K562 (cell line): Measurements from ENCODE around the gene CIAPIN1. TPM values are rescaled to one million over a fixed set of nuclear protein-coding genes. Genes with fewer than 3 reads are reported as not detected.

Experiments used
- CTCFL ChIP-seq: IDR thresholded peaks from 2 replicates; pipeline ENCODE4 v1.6.1; 2011; ENCODE audit warnings: borderline replicate concordance, low read depth, mild to moderate bottlenecking, moderate library complexity, low read length; ENCODE audit not compliant: insufficient read depth, poor library complexity, severe bottlenecking
- FOXK2 ChIP-seq, 2 experiments: fragments of 450-650 bp; IDR thresholded peaks in 1 of 2; conservative IDR thresholded peaks in 1 of 2; 2 replicates each; pipeline ENCODE4 v1.6.1; 2016; ENCODE audit warnings: low read depth in 2 of 2, mild to moderate bottlenecking in 1 of 2
- HINFP ChIP-seq: fragments of 450-650 bp; conservative IDR thresholded peaks from 2 replicates; pipeline ENCODE4 v1.6.1; 2016; ENCODE audit warnings: missing genetic modification characterization, low read depth, mild to moderate bottlenecking, control low read depth, missing compliant biosample characterization
- HNRNPH1 ChIP-seq: fragments of 200-400 bp; formaldehyde crosslinking; optimal IDR thresholded peaks from 2 replicates; pipeline ENCODE3; 2017; ENCODE audit warnings: low read depth, mild to moderate bottlenecking, low read length, moderate library complexity
- MAZ ChIP-seq, 2 experiments: fragments of 450-650 bp in 1 of 2; sonication (generic) in 1 of 2; formaldehyde crosslinking; IDR thresholded peaks in 1 of 2; conservative IDR thresholded peaks in 1 of 2; 2 replicates each; pipeline versions ENCODE4 v1.4.0 to v1.5.0; 2020; ENCODE audit warnings: mild to moderate bottlenecking in 1 of 2, missing genetic modification reagents in 1 of 2
- POLR2AphosphoS2 ChIP-seq: IDR thresholded peaks from 2 replicates; pipeline ENCODE4 v1.6.1; 2012; ENCODE audit warnings: low read length, improper control_type of control experiment
- SUPT5H ChIP-seq: fragments of 450-650 bp; IDR thresholded peaks from 2 replicates; pipeline ENCODE4 v1.6.1; 2016
- TAL1 ChIP-seq: fragments of 450-650 bp; IDR thresholded peaks from 2 replicates; pipeline ENCODE4 v1.6.1; 2016; ENCODE audit warnings: mild to moderate bottlenecking
- ZNF41 ChIP-seq: fragments of 250-450 bp; sonication (Bioruptor Pico); conservative IDR thresholded peaks from 2 replicates; pipeline ENCODE4 v1.4.0; 2020; ENCODE audit warnings: mild to moderate bottlenecking
- polyA plus RNA-seq, 8 experiments: library from polyadenylated mRNA; depleted of rRNA in 4 of 8; stranded (reverse) in 5 of 8; unstranded in 3 of 8; fragments of >200 nt; fragmentation: Nextera tagmentation in 2 of 8; fragmentation: Illumina TruSeq in 1 of 8; extraction: Ambion mirVana in 2 of 8; extraction: Trizol in 1 of 8; gene quantifications; 2 replicates each; pipeline versions ENCODE4 v1.2.1 to v1.2.3, GENCODE V29; 2011 to 2014; ENCODE audit warnings: inconsistent platforms in 1 of 8, missing spikeins in 1 of 8
- total RNA-seq, 7 experiments: library from RNA; depleted of rRNA in 6 of 7; stranded (reverse); fragments of >200 nt in 6 of 7; fragmentation: Illumina TruSeq in 2 of 7; extraction: Trizol in 2 of 7; gene quantifications; 2 replicates each; pipeline versions ENCODE4 v1.2.1 to v1.2.3, GENCODE V29; 2011 to 2021; ENCODE audit warnings: low replicate concordance in 1 of 7
- TF ChIP-seq, protein P1 (sequence below): fragments of 200-600 bp; sonication (generic); IDR thresholded peaks from one replicate; pipeline ENCODE4 v1.6.1; 2012; ENCODE audit warnings: mild to moderate bottlenecking, low read depth, low read length, inconsistent platforms

Gene CIAPIN1
- total and polyA plus RNA-seq, 9 of the 15 experiments (the other 6 are each of a cell fraction or from before 2014, with no cell fraction given), result 71.8 to 263 (median 95.7) TPM

DNA sequence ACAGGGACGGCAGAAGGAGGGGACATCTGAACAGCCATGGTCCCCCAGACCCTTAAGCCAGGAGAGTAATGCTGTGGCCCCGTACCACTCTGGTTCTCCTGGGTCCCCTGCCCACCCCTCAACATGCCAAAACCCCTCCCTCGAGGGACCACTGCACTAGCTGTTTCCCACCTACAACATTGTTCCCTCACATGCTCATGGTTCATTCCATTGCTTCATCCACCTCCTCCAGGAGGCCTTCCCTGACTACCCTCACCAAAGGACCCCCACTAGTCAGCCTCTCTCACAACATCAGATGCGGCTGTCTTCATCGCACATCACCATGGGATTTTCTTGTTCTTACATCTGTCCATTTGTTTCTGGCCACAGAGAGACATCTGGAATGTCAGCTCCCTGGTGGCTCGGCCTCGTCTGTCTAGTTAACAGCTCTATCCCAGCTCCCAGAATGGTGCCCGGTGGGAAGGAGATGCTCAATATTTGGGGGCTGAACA, 37.4 kb upstream of the CIAPIN1 start (continued):
- TF ChIP-seq, protein P1, sequence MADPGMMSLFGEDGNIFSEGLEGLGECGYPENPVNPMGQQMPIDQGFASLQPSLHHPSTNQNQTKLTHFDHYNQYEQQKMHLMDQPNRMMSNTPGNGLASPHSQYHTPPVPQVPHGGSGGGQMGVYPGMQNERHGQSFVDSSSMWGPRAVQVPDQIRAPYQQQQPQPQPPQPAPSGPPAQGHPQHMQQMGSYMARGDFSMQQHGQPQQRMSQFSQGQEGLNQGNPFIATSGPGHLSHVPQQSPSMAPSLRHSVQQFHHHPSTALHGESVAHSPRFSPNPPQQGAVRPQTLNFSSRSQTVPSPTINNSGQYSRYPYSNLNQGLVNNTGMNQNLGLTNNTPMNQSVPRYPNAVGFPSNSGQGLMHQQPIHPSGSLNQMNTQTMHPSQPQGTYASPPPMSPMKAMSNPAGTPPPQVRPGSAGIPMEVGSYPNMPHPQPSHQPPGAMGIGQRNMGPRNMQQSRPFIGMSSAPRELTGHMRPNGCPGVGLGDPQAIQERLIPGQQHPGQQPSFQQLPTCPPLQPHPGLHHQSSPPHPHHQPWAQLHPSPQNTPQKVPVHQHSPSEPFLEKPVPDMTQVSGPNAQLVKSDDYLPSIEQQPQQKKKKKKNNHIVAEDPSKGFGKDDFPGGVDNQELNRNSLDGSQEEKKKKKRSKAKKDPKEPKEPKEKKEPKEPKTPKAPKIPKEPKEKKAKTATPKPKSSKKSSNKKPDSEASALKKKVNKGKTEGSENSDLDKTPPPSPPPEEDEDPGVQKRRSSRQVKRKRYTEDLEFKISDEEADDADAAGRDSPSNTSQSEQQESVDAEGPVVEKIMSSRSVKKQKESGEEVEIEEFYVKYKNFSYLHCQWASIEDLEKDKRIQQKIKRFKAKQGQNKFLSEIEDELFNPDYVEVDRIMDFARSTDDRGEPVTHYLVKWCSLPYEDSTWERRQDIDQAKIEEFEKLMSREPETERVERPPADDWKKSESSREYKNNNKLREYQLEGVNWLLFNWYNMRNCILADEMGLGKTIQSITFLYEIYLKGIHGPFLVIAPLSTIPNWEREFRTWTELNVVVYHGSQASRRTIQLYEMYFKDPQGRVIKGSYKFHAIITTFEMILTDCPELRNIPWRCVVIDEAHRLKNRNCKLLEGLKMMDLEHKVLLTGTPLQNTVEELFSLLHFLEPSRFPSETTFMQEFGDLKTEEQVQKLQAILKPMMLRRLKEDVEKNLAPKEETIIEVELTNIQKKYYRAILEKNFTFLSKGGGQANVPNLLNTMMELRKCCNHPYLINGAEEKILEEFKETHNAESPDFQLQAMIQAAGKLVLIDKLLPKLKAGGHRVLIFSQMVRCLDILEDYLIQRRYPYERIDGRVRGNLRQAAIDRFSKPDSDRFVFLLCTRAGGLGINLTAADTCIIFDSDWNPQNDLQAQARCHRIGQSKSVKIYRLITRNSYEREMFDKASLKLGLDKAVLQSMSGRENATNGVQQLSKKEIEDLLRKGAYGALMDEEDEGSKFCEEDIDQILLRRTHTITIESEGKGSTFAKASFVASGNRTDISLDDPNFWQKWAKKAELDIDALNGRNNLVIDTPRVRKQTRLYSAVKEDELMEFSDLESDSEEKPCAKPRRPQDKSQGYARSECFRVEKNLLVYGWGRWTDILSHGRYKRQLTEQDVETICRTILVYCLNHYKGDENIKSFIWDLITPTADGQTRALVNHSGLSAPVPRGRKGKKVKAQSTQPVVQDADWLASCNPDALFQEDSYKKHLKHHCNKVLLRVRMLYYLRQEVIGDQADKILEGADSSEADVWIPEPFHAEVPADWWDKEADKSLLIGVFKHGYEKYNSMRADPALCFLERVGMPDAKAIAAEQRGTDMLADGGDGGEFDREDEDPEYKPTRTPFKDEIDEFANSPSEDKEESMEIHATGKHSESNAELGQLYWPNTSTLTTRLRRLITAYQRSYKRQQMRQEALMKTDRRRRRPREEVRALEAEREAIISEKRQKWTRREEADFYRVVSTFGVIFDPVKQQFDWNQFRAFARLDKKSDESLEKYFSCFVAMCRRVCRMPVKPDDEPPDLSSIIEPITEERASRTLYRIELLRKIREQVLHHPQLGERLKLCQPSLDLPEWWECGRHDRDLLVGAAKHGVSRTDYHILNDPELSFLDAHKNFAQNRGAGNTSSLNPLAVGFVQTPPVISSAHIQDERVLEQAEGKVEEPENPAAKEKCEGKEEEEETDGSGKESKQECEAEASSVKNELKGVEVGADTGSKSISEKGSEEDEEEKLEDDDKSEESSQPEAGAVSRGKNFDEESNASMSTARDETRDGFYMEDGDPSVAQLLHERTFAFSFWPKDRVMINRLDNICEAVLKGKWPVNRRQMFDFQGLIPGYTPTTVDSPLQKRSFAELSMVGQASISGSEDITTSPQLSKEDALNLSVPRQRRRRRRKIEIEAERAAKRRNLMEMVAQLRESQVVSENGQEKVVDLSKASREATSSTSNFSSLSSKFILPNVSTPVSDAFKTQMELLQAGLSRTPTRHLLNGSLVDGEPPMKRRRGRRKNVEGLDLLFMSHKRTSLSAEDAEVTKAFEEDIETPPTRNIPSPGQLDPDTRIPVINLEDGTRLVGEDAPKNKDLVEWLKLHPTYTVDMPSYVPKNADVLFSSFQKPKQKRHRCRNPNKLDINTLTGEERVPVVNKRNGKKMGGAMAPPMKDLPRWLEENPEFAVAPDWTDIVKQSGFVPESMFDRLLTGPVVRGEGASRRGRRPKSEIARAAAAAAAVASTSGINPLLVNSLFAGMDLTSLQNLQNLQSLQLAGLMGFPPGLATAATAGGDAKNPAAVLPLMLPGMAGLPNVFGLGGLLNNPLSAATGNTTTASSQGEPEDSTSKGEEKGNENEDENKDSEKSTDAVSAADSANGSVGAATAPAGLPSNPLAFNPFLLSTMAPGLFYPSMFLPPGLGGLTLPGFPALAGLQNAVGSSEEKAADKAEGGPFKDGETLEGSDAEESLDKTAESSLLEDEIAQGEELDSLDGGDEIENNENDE, result no peak
- TF ChIP-seq HINFP (tag) (no peak), MAZ (CRISPR knock-in tag; conservative IDR thresholded peaks at IDR 0.05 in 1 of 2, IDR thresholded peaks at IDR 0.05 in 1 of 2) (no peak), POLR2AphosphoS2 (no peak), TAL1 (no peak), HNRNPH1 (no peak), SUPT5H (no peak), ZNF41 (no peak), FOXK2 (conservative IDR thresholded peaks at IDR 0.05 in 1 of 2, IDR thresholded peaks at IDR 0.05 in 1 of 2; ENCODE audit: low read depth in 2 of 2) (no peak), CTCFL (no peak)
- TF ChIP-seq, all 486 proteins: peak for 5
